A673 (cell line): ENCODE data around the gene PYGO1. TPM values are rescaled to one million over a fixed set of nuclear protein-coding genes. Genes with fewer than 3 reads are reported as not detected.

Experiments used
- BruUV-seq: library from RNA; stranded (reverse); fragments of 400-500 nt; replicated peaks from 2 replicates; lab custom pipeline; 2021; lab: Mats Ljungman, UMichigan
- CTCF ChIA-PET: fragments of 300-600 bp; sonication (Branson Sonifier 250); formaldehyde crosslinking; loops from one replicate; lab custom pipeline; 2022; ENCODE audit warnings: antibody characterized with exemption; lab: Charles Lee
- POLR2A ChIA-PET: fragments of 300-600 bp; sonication (Branson Sonifier 250); formaldehyde crosslinking; loops from one replicate; lab custom pipeline; 2022; ENCODE audit warnings: antibody characterized with exemption; ENCODE audit not compliant: low non-redundant PET; lab: Charles Lee
- DNase-seq: peaks from one replicate; pipeline ENCODE4 v3.0.0-alpha.2; 2015; ENCODE audit warnings: low spot score
- H3K27ac ChIP-seq: fragments of 200-600 bp; sonication (generic); 2 replicates; pipeline ENCODE4 v1.5.1; 2016; ENCODE audit warnings: mixed run types, low read depth, mild to moderate bottlenecking, mixed read lengths, antibody characterized with exemption, low read length; ENCODE audit not compliant: poor library complexity, severe bottlenecking
- H3K27me3 ChIP-seq: fragments of 200-600 bp; sonication (generic); replicated peaks from 2 replicates; pipeline ENCODE4 v1.6.1; 2017; ENCODE audit warnings: mixed run types, low read depth, mild to moderate bottlenecking, mixed read lengths, antibody characterized with exemption, low read length; ENCODE audit not compliant: insufficient read depth, poor library complexity
- H3K36me3 ChIP-seq: fragments of 200-600 bp; sonication (generic); 2 replicates; pipeline ENCODE4 v1.6.1; 2016; ENCODE audit warnings: mixed run types, mild to moderate bottlenecking, mixed read lengths, antibody characterized with exemption, low read length; ENCODE audit not compliant: insufficient read depth, poor library complexity, severe bottlenecking
- H3K4me1 ChIP-seq: fragments of 200-600 bp; sonication (generic); 2 replicates; pipeline ENCODE4 v1.6.1; 2017; ENCODE audit warnings: mixed run types, mild to moderate bottlenecking, mixed read lengths, antibody characterized with exemption, low read length; ENCODE audit not compliant: insufficient read depth, poor library complexity, severe bottlenecking
- H3K4me3 ChIP-seq: fragments of 200-600 bp; sonication (generic); 2 replicates; pipeline ENCODE4 v1.5.1; 2016; ENCODE audit warnings: low read depth, mixed run types, mild to moderate bottlenecking, mixed read lengths, low read length; ENCODE audit not compliant: poor library complexity, severe bottlenecking
- H3K9me3 ChIP-seq: fragments of 200-600 bp; sonication (generic); 2 replicates; pipeline ENCODE4 v1.6.1; 2016; ENCODE audit warnings: mixed run types, low read depth, mild to moderate bottlenecking, mixed read lengths, antibody characterized with exemption, low read length; ENCODE audit not compliant: poor library complexity, severe bottlenecking
- CTCF ChIP-seq: fragments of 300-800, 200-600 bp; sonication (generic); conservative IDR thresholded peaks from 2 replicates; pipeline ENCODE4 v1.5.1; 2017; ENCODE audit warnings: low read depth, mild to moderate bottlenecking, antibody characterized with exemption, low read length, moderate library complexity, mixed read lengths
- EZH2 ChIP-seq: fragments of 200-600 bp; sonication (generic); IDR thresholded peaks from 2 replicates; pipeline ENCODE4 v1.6.1; 2017; ENCODE audit warnings: borderline replicate concordance, low read depth, mild to moderate bottlenecking, mixed read lengths, antibody characterized with exemption, low read length; ENCODE audit not compliant: poor library complexity, severe bottlenecking
- intact Hi-C: fragments of 100-400 bp; cut with micrococcal nuclease; formaldehyde crosslinking; loops from one replicate; pipeline ENCODE4 v1.10.0; 2022; ENCODE audit not compliant: unreplicated experiment
- total RNA-seq: library from RNA; stranded (reverse); gene quantifications from 2 replicates; pipeline ENCODE4 v1.2.3, GENCODE V29; 2021

Gene PYGO1
- total RNA-seq, 1 experiment from 2014 or later, result 6.8 TPM

- H3K9me3 ChIP-seq, result no peaks in the 10 kb centered on the region
- H3K4me1 ChIP-seq, result no peaks in the 10 kb centered on the region
- CTCF ChIA-PET, result no interaction called here
- POLR2A ChIA-PET, result no interaction called here
- intact Hi-C loops, result no loop called here
- H3K4me3 ChIP-seq, result no peak overlapping the region
- BruUV-seq, result TSS peak; percentile 87
- TF ChIP-seq EZH2 (no peak), CTCF (no peak)
- peaks cover 40% of the 10 kb centered on the region for H3K27me3 ChIP-seq
- H3K36me3 ChIP-seq, result no peaks in the 10 kb centered on the region
- no peak overlapping the region for H3K27ac ChIP-seq
- DNase-seq, result no peak
These were observed 1.1 kb upstream of the PYGO1 start for GRCh38 chr15:55589287-55589686.

DNA sequence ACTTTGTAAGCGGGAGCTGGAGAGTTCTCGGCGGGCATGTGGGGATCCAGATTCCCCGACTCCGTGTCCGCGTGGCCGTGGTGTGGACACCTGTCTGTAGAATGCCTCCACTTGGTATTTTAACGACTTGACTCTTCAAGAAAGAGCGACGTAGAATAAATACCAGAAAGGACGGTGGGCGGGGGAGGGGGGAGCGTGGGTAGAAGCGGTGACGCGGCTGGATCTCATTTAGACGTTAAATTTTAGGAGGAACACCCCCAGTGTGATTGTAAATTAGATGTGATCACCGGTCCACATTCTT lies 620 bp upstream of the PYGO1 start:
- POLR2A ChIA-PET, result no interaction called here

DNA sequence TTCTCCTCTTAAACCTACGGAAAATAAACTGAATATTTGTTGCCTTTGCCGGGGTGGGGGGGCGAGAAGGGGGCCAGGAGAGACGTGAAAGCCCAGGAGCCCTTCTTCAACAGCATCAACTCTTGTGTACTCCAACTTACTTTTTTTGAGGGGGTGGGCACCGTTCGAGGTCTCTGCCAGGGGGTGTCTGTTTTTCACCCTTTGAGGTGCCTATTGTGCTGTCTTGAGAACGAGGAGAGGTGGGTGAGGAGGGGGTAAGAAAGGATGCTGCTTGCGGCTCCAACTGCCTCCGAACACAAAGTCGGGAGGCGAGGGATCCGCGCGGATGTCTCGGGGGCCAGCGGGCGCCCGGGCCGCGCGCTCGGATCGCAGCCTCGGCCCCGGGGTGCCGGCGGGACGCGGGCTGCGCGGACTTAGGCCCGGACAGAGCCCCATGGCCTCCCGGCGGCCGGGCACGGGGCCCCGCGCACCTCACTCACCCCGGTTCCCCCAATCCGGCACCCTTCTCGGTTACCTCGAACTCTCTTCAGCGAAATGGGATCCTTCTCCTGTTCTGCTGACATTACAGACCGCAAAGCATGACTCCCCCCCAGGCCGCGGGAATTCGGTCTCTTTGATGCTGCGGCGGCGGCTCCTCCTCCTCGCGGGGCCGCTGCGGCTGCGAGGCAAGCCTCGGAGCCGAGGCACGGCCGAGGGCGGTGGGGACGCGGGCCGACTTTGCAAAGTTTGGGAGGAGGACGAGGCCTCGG lies 650 bp downstream of the PYGO1 start:
- H3K9me3 ChIP-seq, result no peaks in the 10 kb centered on the region
- peak; percentile 48 for DNase-seq
- H3K36me3 ChIP-seq, result no peaks in the 10 kb centered on the region
- peak; percentile 82 for TF ChIP-seq EZH2
- no peak for TF ChIP-seq CTCF
- H3K4me3 ChIP-seq, result peak overlapping the region; percentile 49
- no peaks in the 10 kb centered on the region for H3K4me1 ChIP-seq
- H3K27me3 ChIP-seq, result peaks cover 42% of the 10 kb centered on the region
- no TSS peak for BruUV-seq
- ChIA-PET CTCF (no interaction called here), POLR2A (interaction anchor here (0.7 kb wide), 1 partner anchor 79 kb away, joined by 30 read pairs; no protein-coding TSS in a partner anchor)
- intact Hi-C loops, result no loop called here
- no peak overlapping the region for H3K27ac ChIP-seq

More for the DNA sequence above, 620 bp upstream of the PYGO1 start:
- peak overlapping the region; percentile 49 for H3K4me3 ChIP-seq
- BruUV-seq, result no TSS peak
- intact Hi-C loops, result no loop called here
- no peaks in the 10 kb centered on the region for H3K9me3 ChIP-seq
- TF ChIP-seq CTCF (no peak), EZH2 (no peak)
- H3K27ac ChIP-seq, result peak overlapping the region; percentile 27
- CTCF ChIA-PET, result no interaction called here
- no peaks in the 10 kb centered on the region for H3K4me1 ChIP-seq
- H3K36me3 ChIP-seq, result no peaks in the 10 kb centered on the region
- DNase-seq, result no peak
- peaks cover 42% of the 10 kb centered on the region for H3K27me3 ChIP-seq
